Fibroblast of mammary gland (primary cell): ENCODE data around the gene PPP1R15B.

Experiments used
- DNase-seq: peaks from one replicate; pipeline ENCODE4 v3.0.0-alpha.2; 2010; ENCODE audit warnings: low read depth
- H3K4me3 ChIP-seq: 2 replicates; pipeline ENCODE4 v1.5.1; 2011; ENCODE audit warnings: low read depth, mild to moderate bottlenecking, low read length, moderate library complexity; ENCODE audit not compliant: control insufficient read depth
- TF ChIP-seq, protein P1 (sequence below): conservative IDR thresholded peaks from 2 replicates; pipeline ENCODE4 v1.5.1; 2011; ENCODE audit warnings: low read depth, low read length, inconsistent platforms; ENCODE audit not compliant: control insufficient read depth, insufficient read depth

The PPP1R15B gene

GRCh38 chr1:204420039-204421004, 8.7 kb upstream of the PPP1R15B start:
- DNase-seq: no peak
- no peak overlapping the region for H3K4me3 ChIP-seq
- TF ChIP-seq, protein P1, sequence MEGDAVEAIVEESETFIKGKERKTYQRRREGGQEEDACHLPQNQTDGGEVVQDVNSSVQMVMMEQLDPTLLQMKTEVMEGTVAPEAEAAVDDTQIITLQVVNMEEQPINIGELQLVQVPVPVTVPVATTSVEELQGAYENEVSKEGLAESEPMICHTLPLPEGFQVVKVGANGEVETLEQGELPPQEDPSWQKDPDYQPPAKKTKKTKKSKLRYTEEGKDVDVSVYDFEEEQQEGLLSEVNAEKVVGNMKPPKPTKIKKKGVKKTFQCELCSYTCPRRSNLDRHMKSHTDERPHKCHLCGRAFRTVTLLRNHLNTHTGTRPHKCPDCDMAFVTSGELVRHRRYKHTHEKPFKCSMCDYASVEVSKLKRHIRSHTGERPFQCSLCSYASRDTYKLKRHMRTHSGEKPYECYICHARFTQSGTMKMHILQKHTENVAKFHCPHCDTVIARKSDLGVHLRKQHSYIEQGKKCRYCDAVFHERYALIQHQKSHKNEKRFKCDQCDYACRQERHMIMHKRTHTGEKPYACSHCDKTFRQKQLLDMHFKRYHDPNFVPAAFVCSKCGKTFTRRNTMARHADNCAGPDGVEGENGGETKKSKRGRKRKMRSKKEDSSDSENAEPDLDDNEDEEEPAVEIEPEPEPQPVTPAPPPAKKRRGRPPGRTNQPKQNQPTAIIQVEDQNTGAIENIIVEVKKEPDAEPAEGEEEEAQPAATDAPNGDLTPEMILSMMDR: no peak

DNA sequence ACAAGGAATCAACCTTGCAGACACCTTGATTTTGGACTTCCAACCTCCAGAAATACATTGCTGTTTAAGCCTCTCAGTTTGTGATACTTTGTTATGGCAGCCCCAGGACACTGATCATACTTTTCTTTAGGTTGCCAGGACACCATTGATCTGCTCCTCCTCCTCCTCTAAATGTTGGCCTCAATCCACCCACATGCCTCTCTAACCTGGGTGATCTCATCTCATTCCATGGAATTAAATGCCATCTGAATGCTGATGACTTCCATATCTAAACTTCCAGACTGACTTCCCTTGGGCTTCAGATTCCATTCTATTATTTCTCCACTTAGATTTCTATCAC, 7.4 kb upstream of the PPP1R15B start:
- H3K4me3 ChIP-seq: no peak overlapping the region
- TF ChIP-seq, protein P1: no peak
- DNase-seq: no peak

DNA sequence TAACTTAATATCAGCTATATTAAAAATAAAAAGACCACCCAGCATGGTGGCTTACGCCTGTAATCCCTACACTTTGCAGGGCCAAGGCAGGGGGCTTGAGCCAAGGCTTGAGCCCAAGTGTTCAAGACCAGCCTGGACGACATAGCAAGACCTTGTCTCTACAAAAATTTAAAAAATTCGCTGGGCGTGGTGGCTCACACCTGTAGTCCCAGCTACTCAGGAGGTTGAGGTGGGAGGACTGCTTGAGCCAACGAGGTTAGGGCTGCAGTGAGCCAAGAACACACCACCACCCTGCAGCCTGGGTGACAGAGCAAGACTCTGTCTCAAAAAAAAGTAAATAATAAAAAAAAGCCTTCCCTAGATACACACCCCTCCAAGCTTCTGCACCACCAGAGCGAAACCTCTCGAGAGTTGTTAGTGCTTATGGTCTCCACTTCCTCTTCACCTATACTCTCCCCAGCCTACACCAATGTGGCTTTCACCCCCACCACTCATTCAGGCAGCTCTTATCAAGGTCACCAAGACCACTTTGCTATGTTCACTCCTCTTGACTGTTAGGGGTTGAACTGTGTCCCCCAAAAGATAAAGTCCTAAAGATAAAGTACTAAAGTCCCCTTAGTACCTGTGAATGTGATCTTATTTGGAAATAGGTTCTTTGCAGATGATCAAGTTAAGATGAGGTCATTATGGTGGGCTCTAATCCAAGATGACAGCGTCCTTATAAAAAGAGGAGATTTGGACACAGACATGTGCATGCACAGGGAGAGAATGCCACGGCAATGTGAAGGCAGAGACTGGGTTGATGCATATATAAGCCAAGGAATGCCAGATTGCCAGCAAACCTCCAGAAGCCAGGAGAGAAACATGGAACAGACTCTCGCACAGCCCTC, 6.8 kb upstream of the PPP1R15B start:
- no peak overlapping the region for H3K4me3 ChIP-seq
- TF ChIP-seq, protein P1: no peak
- peak; percentile 68 for DNase-seq

GRCh38 chr1:204417074-204417997, 5.7 kb upstream of the PPP1R15B start:
- H3K4me3 ChIP-seq: peak overlapping the region; percentile 28
- TF ChIP-seq, protein P1: no peak
- peak; percentile 98 for DNase-seq

GRCh38 chr1:204416589-204417073, 5.0 kb upstream of the PPP1R15B start:
- no peak overlapping the region for H3K4me3 ChIP-seq
- DNase-seq: no peak
- TF ChIP-seq, protein P1: no peak

DNA sequence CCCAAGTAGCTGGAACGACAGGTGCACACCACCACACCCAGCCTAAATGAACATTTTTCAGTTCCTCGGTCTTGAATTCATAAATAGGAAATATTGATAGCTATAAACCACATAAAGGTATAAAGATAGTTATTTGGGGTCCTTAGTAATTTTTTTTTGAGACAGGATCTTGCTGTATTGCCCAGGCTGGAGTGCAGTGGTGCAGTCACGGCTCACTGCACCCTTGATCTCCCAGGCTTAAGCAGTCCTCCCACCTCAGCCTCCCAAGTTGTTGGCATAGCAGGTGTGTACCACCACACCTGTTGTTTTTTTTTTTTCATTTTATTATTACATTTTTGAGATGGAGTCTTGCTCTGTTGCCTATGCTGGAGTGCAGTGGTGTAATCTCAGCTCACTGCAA, 3.7 kb upstream of the PPP1R15B start:
- no peak overlapping the region for H3K4me3 ChIP-seq
- no peak for DNase-seq

More for the DNA sequence above, 3.7 kb upstream of the PPP1R15B start:
- TF ChIP-seq, protein P1: no peak
